Fibroblast of lung (primary cell): ENCODE measurements around the gene PLAA. TPM values are rescaled to one million over a fixed set of nuclear protein-coding genes. Genes with fewer than 3 reads are reported as not detected.
A peak's percentile ranks its signal among the peaks of the same experiment; 100 is the strongest.

Experiments used
- DNase-seq, 2 donors: peaks; one replicate each; pipeline versions ENCODE4 v3.0.0 to v3.0.0-alpha.2; 2010; ENCODE audit warnings: low read depth in 2 of 2
- H2AFZ ChIP-seq: 2 replicates; pipeline ENCODE4 v1.5.1; 2012; ENCODE audit warnings: low read length, control low read depth, inconsistent platforms
- H3K27ac ChIP-seq: 2 replicates; pipeline ENCODE4 v1.5.1; 2011; ENCODE audit warnings: low read length, control low read depth; ENCODE audit not compliant: insufficient read depth
- H3K27me3 ChIP-seq: 2 replicates; pipeline ENCODE4 v1.5.1; 2011; ENCODE audit warnings: mild to moderate bottlenecking, low read length; ENCODE audit not compliant: control insufficient read depth, insufficient read depth
- H3K36me3 ChIP-seq: 2 replicates; pipeline ENCODE4 v1.5.1; 2011; ENCODE audit warnings: low read length; ENCODE audit not compliant: control insufficient read depth, insufficient read depth
- H3K4me1 ChIP-seq: 2 replicates; pipeline ENCODE4 v1.5.1; 2011; ENCODE audit warnings: low read length; ENCODE audit not compliant: control insufficient read depth, insufficient read depth; ENCODE audit errors: extremely low read depth
- H3K4me2 ChIP-seq: 2 replicates; pipeline ENCODE4 v1.5.1; 2011; ENCODE audit warnings: low read length, control low read depth; ENCODE audit not compliant: insufficient read depth; ENCODE audit errors: extremely low read depth
- H3K4me3 ChIP-seq, 4 experiments: fragments of 200-600 bp in 1 of 4; sonication (generic) in 1 of 4; replicated peaks in 1 of 4; 2 replicates each; pipeline ENCODE4 v1.5.1; 2011 to 2016; ENCODE audit warnings: low read length in 4 of 4, low read depth in 3 of 4, mild to moderate bottlenecking in 3 of 4, control low read depth in 2 of 4, inconsistent platforms in 1 of 4, mixed read lengths in 1 of 4; ENCODE audit not compliant: insufficient read depth in 1 of 4; ENCODE audit errors: control extremely low read depth in 1 of 4
- H3K79me2 ChIP-seq: 2 replicates; pipeline ENCODE4 v1.5.1; 2012; ENCODE audit warnings: mild to moderate bottlenecking, low read length, inconsistent platforms; ENCODE audit not compliant: control insufficient read depth, insufficient read depth
- H3K9ac ChIP-seq: 2 replicates; pipeline ENCODE4 v1.5.1; 2011; ENCODE audit warnings: mild to moderate bottlenecking, low read length, control low read depth; ENCODE audit not compliant: insufficient read depth
- H3K9me3 ChIP-seq: 2 replicates; pipeline ENCODE4 v1.5.1; 2012; ENCODE audit warnings: low read depth, low read length; ENCODE audit not compliant: control insufficient read depth, insufficient read depth
- H4K20me1 ChIP-seq: 2 replicates; pipeline ENCODE4 v1.5.1; 2011; ENCODE audit warnings: low read length; ENCODE audit not compliant: control insufficient read depth, insufficient read depth; ENCODE audit errors: extremely low read depth
- CTCF ChIP-seq, 2 donors: IDR thresholded peaks in 1 of 2; conservative IDR thresholded peaks in 1 of 2; 1 replicate in 1 of 2; 2 replicates in 1 of 2; pipeline ENCODE4 v1.5.1; 2011 to 2012; ENCODE audit warnings: low read length in 2 of 2, control low read depth in 1 of 2, inconsistent platforms in 1 of 2, low read depth in 1 of 2, mild to moderate bottlenecking in 1 of 2
- EZH2 ChIP-seq: IDR thresholded peaks from 2 replicates; pipeline ENCODE4 v1.5.1; 2012; ENCODE audit warnings: low read length, control low read depth, mild to moderate bottlenecking; ENCODE audit errors: missing control alignments
- polyA plus RNA-seq, 2 donors: library from polyadenylated mRNA; depleted of rRNA in 1 of 2; stranded (reverse) in 1 of 2; unstranded in 1 of 2; fragments of >200 nt; gene quantifications; 2 replicates each; pipeline ENCODE4 v1.2.1, GENCODE V29; 2011 to 2012; ENCODE audit warnings: missing spikeins in 1 of 2
- total RNA-seq: library from RNA; depleted of rRNA; stranded (reverse); fragments of >200 nt; gene quantifications from 2 replicates; pipeline ENCODE4 v1.2.1, GENCODE V29; 2014

PLAA gene
- total and polyA plus RNA-seq, 2 donors (not counting 1 experiment from before 2014, with no cell fraction given): 29.2 to 38.1 TPM

DNA sequence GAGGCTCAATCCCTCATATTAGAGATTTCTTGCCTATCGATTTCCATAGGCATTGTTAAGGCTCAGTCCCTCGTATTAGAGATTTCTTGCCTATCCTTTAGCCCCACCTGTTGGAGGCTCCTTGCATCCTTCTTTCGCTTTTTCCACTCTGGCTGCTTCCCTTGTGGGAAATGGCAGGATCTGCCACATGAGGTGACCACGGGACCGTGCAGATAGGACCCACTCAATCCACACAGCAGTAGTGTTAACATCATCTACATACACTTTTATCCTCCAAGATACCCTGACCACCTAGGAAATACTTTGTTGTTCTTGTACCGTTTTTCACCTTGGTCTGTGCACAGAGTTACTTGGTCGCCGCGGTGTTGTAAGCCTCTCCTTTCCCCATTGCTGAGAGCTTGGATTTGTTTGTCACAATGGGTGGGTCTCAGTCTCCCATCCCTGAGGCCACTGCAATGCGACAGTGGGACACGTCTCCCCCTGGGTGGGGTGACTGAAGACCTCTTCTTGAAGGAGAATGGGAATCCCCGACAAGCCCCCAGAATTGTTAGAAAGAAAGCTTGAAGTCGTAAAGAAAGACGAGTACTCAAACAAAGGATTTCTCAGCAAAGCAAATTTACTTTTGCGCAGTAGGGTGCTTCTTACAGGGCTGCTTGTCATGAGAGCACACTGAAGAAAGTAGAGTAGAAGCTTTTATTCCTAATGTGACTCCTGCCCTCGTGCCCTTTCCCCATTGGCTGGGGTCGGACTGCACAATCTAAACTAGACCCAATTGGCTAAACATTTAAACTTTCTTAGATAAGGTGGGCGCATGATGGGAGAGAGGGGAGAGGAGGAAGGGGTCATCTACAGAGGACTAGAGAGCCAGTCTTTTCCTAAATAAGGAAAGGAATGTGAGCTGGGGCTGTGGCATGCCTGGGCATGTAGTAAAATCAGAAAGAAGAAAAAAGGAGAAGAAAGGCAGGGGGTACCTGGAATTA, 29.0 kb upstream of the PLAA start:
- Histone ChIP-seq H3K36me3 (no peaks in the 10 kb centered on the region), H3K4me3 (no peak overlapping the region), H3K27ac (no peak overlapping the region), H3K4me1 (no peaks in the 10 kb centered on the region), H3K27me3 (no peaks in the 10 kb centered on the region), H3K79me2 (no peaks in the 10 kb centered on the region), H3K9ac (no peak overlapping the region), H3K9me3 (no peaks in the 10 kb centered on the region), H4K20me1 (no peaks in the 10 kb centered on the region), H3K4me2 (no peak overlapping the region), H2AFZ (peak overlapping the region; percentile 47)
- DNase-seq: peak; percentile 23 to 51
- TF ChIP-seq EZH2 (no peak), CTCF (conservative IDR thresholded peaks at IDR 0.05 in 1 of 2, IDR thresholded peaks at IDR 0.05 in 1 of 2; ENCODE audit: low read depth in 1 of 2, low read length in 2 of 2) (peak; percentile 50 to 52)

DNA sequence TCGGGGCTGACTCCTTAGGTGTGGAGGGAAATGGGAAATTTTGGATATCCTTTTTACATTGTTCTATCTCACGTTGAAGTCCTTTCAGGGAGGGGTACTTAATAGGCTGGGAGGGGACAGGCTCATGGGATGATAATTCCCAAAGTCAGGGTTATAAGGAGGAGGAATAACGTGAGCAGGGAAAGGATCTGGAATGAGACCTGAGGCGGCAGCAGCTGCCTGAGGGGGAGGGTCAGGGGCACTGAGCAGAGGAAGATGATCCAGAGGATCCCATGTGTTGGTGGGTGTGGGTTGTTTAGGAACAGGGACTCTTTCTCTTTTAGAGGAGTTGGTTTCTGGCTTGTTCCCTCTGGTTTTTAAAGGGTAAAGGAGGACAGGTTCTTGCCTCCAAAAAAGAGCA, 27.9 kb upstream of the PLAA start:
- H3K9me3 ChIP-seq: no peaks in the 10 kb centered on the region
- no peak overlapping the region for H3K4me2 ChIP-seq
- H3K27me3 ChIP-seq: no peaks in the 10 kb centered on the region
- TF ChIP-seq EZH2 (no peak), CTCF (conservative IDR thresholded peaks at IDR 0.05 in 1 of 2, IDR thresholded peaks at IDR 0.05 in 1 of 2; ENCODE audit: low read depth in 1 of 2, low read length in 2 of 2) (no peak)
- no peak overlapping the region for H3K9ac ChIP-seq
- H3K36me3 ChIP-seq: no peaks in the 10 kb centered on the region
- DNase-seq: no peak
- no peak overlapping the region for H3K27ac ChIP-seq
- no peak overlapping the region for H3K4me3 ChIP-seq
- H2AFZ ChIP-seq: no peak overlapping the region
- H3K79me2 ChIP-seq: no peaks in the 10 kb centered on the region
- H4K20me1 ChIP-seq: no peaks in the 10 kb centered on the region
- no peaks in the 10 kb centered on the region for H3K4me1 ChIP-seq

- Histone ChIP-seq H4K20me1 (no peaks in the 10 kb centered on the region), H3K27ac (no peak overlapping the region), H3K4me2 (no peak overlapping the region), H3K9me3 (no peaks in the 10 kb centered on the region), H3K36me3 (no peaks in the 10 kb centered on the region), H3K79me2 (no peaks in the 10 kb centered on the region), H3K4me3 (no peak overlapping the region), H3K9ac (no peak overlapping the region), H2AFZ (no peak overlapping the region), H3K27me3 (no peaks in the 10 kb centered on the region), H3K4me1 (no peaks in the 10 kb centered on the region)
- DNase-seq: no peak
- no peak for TF ChIP-seq EZH2
- no peak for TF ChIP-seq CTCF (conservative IDR thresholded peaks at IDR 0.05 in 1 of 2, IDR thresholded peaks at IDR 0.05 in 1 of 2; ENCODE audit: low read depth in 1 of 2, low read length in 2 of 2)
Observed at GRCh38 chr9:26973989-26974388, 26.9 kb upstream of the PLAA start.
